Hair follicular keratinocyte (primary cell): Measurements from ENCODE around the gene FGFRL1. TPM values are rescaled to one million over a fixed set of nuclear protein-coding genes. Genes with fewer than 3 reads are reported as not detected.

ENCODE experiments used
- total RNA-seq: library from RNA; depleted of rRNA; stranded (reverse); fragments of >200 nt; gene quantifications from 2 replicates; pipeline ENCODE4 v1.2.3, GENCODE V29; 2015

FGFRL1 gene, protein sequence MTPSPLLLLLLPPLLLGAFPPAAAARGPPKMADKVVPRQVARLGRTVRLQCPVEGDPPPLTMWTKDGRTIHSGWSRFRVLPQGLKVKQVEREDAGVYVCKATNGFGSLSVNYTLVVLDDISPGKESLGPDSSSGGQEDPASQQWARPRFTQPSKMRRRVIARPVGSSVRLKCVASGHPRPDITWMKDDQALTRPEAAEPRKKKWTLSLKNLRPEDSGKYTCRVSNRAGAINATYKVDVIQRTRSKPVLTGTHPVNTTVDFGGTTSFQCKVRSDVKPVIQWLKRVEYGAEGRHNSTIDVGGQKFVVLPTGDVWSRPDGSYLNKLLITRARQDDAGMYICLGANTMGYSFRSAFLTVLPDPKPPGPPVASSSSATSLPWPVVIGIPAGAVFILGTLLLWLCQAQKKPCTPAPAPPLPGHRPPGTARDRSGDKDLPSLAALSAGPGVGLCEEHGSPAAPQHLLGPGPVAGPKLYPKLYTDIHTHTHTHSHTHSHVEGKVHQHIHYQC
- 11.8 and 13.7 TPM in 2 replicates for total RNA-seq

DNA sequence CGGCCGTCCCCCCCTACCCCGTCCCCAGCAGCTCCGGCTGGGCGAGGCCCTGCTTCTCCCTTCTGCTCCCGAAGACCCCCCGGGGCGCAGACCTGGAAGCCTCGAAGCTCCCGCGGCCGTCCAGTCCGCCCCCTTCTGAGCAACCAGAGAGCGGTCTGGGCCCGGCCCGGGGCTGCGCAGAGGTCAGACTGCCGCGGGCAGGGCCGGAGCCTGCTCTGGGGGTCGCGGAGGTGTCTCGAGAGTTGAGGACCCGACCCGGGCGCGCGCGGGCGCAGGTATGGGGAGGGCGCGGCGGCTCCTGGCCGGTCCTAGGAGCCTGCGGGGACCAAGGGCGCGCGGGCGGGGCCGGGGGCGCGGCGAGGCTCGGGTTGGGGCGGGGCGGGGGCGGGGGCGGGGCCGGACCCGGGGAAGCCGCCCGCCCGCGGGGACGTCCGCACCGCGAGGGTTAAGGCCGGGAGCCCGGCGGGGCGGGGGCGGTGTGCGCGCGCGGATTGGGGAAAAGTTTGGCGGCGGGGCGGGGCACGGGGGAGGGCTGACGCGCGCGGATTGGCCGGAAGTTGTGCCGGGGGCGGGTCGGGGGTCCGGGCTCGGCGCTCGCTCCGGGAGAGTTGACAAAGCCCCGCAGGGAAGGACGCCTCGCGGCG, at the start of gene FGFRL1:
Gene FGFRL1 (plus strand): TSS at position 605 of the 644 bp plus-strand sequence. CDS start 860 bp downstream, outside the sequence.

DNA sequence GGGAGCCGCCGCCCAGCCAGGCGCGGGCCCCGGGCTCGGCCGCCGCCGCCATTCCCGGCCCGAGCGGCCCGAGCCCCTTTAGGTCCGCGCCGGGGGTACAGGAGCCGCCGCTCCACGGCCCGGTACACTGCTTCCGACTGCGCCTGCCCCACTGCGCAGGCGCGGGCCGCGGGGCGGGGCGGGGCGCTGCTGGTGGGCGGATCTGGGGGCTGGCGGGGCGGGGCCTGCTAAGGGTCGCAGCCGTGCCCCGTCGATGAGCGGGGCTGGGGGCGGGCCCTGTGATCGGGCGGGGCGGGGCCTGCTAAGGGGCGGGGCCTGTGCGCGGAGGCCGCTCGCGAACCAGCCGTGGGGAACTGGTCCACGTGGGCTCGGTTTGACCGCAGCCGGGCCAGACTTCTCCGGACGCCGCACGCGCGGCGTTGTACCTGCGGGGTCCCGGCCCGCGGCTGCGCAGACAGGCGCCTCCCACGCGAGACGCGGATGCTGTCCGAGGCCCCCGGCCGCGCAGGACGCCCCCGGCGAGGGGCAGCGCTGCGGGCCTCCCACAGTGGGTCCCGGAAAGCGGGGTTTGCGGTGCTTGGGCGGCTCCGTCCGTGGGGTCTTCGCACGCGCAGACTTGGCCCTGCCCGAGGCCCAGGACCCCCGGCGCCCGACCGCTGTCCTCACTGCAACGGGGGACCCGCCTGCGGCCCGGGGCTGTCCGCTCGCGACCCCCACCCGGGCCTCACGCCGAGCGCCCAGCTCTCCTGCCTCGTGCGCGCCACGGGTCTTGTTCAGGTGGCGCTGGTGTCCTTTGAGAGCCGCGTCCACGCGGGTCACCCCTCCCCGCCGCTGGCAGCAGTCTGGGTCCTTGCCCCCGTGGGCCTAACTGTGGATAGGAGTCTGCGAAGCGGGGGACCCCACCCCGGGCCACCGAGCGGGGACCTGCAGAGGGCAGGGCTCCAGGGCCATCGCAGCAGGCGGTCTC, 37.7 kb upstream of the FGFRL1 start, which contains the start of gene DGKQ:
Gene DGKQ (minus strand): TSS at position 139 of the 967 bp plus-strand sequence. CDS start 87 bp downstream, at position 52.

DNA sequence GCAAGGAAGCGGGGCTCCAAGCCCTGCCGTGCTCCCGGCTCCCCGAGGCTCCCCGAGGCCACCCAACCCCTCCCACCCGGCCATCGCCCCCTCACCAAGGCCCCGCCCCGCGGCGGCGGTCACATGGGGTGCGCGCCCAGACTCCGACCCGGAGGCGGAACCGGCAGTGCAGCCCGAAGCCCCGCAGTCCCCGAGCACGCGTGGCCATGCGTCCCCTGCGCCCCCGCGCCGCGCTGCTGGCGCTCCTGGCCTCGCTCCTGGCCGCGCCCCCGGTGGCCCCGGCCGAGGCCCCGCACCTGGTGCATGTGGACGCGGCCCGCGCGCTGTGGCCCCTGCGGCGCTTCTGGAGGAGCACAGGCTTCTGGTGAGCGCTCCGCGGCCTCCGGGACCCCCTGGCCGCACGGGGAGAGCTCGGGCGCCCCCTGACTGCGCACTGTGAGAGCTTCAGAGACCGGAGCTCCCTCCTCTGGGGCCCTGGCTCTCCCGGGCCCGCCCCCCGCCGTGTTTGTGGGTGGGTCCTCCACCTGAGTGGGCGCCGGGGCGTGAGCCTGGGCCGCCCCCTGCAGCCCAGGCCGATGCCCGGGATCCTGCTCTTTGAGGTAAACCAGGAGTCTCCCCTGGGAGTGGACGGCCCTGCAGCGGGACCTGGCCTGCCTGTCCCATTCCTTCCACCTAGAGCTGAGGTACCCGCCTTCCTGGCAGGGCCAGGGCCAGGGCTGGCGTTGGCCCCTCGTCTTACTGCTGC, 24.4 kb upstream of the FGFRL1 start, which contains the start of gene IDUA:
Gene IDUA (plus strand): TSS at position 166 of the 745 bp plus-strand sequence. CDS start 41 bp downstream, at position 207.

DNA sequence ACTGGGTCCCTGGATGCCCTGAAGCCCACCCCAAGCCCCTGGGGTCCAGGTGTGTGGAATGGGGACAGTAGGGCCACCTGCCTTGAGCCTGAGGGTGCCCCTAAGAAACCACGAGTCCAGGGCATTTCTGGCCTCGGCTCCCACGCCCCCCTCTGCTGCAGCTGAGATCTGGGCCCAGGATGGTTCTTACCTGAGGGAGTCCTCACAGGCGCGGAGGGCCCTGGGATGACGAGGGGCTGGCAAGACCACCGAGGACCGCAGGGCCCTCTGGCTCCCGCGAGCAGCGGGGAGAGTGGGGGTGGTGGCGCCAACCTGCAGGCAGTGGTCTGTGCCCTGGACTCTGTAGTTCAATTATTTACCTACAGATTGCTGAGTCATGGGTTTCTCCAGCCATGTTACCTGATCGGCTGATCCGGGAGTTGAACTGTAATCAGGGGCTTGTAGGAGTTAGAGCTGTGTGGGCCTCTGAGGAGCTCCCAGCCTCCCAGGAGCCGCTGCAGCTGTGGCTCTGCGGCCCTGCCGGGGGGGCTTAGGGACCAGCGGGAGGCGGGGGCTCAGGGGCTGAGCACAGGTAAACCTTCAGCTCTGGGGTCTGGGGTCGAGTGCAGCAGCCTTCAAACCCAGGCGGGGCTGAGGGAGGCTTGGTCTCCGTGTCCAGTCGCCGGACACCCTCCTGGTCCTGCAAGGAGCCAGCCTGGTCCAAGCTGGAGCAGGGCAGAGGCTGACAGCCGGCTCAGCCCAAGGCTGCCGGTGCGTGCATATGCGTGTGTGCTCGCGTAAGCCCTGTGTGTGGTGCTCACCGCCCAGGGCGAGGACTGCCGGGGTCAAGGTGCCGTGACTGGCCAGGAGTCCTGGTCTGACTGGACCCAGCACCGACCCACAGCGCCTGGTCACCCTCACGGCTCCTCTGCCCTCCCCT, 18.1 kb upstream of the FGFRL1 start, which contains the start of gene SLC26A1:
Gene SLC26A1 (minus strand): TSS at position 294 of the 919 bp plus-strand sequence. CDS start 1,701 bp downstream, outside the sequence.

Other genes starting within 250 kb of the FGFRL1 start
- 0.23 TPM in 1 of 2 replicates, not detected in the other for gene CPLX1, start 185.5 kb upstream of the FGFRL1 start, total RNA-seq
- gene GAK, start 79.3 kb upstream of the FGFRL1 start, total RNA-seq, result 89.1 and 104 TPM in 2 replicates
- 13.2 and 21.5 TPM in 2 replicates for gene TMEM175, start 79.2 kb upstream of the FGFRL1 start, total RNA-seq
- 11.8 and 14.7 TPM in 2 replicates for gene DGKQ, start 38.1 kb upstream of the FGFRL1 start, total RNA-seq
- gene IDUA, start 24.6 kb upstream of the FGFRL1 start, total RNA-seq, result 1.5 and 5.9 TPM in 2 replicates
- gene SLC26A1, start 18.2 kb upstream of the FGFRL1 start, total RNA-seq, result not detected in 2 replicates
- 1.2 TPM in 1 of 2 replicates, not detected in the other for gene RNF212, start 101.9 kb downstream of the FGFRL1 start, total RNA-seq
- gene SPON2, start 161.0 kb downstream of the FGFRL1 start, total RNA-seq, result 0.08 and 4.7 TPM in 2 replicates
- gene CTBP1, start 237.5 kb downstream of the FGFRL1 start, total RNA-seq, result 129 and 163 TPM in 2 replicates